SK-N-SH (cell line): ENCODE results near the gene CFAP65.

Experiments
- EP300 ChIP-seq, 2 experiments: IDR thresholded peaks; 2 replicates each; pipeline versions ENCODE4 v1.4.0 to v1.6.1; 2012; ENCODE audit warnings: borderline replicate concordance in 1 of 2, low read depth in 1 of 2, low read length in 1 of 2
- EZH2phosphoT487 ChIP-seq: fragments of 200-600 bp; sonication (generic); IDR thresholded peaks from 2 replicates; pipeline ENCODE4 v1.6.1; 2017; ENCODE audit warnings: low read depth, mixed run types, mild to moderate bottlenecking, antibody characterized with exemption, moderate library complexity, borderline replicate concordance
- POLR2AphosphoS5 ChIP-seq: IDR thresholded peaks from 2 replicates; pipeline ENCODE4 v1.6.1; 2012; ENCODE audit warnings: low read depth, low read length
- RCOR1 ChIP-seq: fragments of 150-350 bp; IDR thresholded peaks from 2 replicates; pipeline ENCODE4 v1.6.1; 2017; ENCODE audit warnings: antibody characterized with exemption, low read length
- TF ChIP-seq, protein P1 (sequence below): fragments of 200-600 bp; sonication (generic); IDR thresholded peaks from 2 replicates; pipeline ENCODE4 v1.6.1; 2017; ENCODE audit warnings: antibody characterized with exemption, mild to moderate bottlenecking, moderate library complexity
- TF ChIP-seq, protein P2 (sequence below): IDR thresholded peaks from 2 replicates; pipeline ENCODE4 v1.6.1; 2012; ENCODE audit warnings: mild to moderate bottlenecking, low read depth, low read length, moderate library complexity

DNA sequence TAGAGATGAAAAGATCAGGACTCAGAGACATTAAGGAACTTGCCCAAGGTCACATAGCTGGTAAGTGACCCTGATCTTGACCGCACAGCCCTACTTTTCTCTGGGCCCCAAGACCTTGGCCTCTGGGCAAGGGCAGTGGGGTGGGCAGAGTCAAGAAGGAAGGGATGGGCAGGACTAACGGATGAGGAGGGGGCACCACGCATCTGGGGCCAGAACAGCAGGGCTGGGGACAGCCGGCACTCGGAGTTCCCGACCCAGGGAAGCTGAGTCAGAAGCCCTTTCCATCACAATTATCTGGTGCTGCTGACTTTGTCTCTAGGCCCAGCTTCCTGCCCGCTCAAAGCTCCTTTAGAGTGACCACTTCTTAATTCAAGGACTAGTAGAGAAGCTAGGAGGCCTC, 14.4 kb downstream of the CFAP65 start:
- TF ChIP-seq POLR2AphosphoS5 (no peak), EP300 (IDR thresholded peaks at IDR 0.05; ENCODE audit: borderline replicate concordance in 1 of 2, low read depth in 1 of 2, low read length in 1 of 2) (no peak), RCOR1 (no peak), EZH2phosphoT487 (no peak)
- TF ChIP-seq, protein P1, sequence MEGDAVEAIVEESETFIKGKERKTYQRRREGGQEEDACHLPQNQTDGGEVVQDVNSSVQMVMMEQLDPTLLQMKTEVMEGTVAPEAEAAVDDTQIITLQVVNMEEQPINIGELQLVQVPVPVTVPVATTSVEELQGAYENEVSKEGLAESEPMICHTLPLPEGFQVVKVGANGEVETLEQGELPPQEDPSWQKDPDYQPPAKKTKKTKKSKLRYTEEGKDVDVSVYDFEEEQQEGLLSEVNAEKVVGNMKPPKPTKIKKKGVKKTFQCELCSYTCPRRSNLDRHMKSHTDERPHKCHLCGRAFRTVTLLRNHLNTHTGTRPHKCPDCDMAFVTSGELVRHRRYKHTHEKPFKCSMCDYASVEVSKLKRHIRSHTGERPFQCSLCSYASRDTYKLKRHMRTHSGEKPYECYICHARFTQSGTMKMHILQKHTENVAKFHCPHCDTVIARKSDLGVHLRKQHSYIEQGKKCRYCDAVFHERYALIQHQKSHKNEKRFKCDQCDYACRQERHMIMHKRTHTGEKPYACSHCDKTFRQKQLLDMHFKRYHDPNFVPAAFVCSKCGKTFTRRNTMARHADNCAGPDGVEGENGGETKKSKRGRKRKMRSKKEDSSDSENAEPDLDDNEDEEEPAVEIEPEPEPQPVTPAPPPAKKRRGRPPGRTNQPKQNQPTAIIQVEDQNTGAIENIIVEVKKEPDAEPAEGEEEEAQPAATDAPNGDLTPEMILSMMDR, result no peak
- TF ChIP-seq, protein P2, sequence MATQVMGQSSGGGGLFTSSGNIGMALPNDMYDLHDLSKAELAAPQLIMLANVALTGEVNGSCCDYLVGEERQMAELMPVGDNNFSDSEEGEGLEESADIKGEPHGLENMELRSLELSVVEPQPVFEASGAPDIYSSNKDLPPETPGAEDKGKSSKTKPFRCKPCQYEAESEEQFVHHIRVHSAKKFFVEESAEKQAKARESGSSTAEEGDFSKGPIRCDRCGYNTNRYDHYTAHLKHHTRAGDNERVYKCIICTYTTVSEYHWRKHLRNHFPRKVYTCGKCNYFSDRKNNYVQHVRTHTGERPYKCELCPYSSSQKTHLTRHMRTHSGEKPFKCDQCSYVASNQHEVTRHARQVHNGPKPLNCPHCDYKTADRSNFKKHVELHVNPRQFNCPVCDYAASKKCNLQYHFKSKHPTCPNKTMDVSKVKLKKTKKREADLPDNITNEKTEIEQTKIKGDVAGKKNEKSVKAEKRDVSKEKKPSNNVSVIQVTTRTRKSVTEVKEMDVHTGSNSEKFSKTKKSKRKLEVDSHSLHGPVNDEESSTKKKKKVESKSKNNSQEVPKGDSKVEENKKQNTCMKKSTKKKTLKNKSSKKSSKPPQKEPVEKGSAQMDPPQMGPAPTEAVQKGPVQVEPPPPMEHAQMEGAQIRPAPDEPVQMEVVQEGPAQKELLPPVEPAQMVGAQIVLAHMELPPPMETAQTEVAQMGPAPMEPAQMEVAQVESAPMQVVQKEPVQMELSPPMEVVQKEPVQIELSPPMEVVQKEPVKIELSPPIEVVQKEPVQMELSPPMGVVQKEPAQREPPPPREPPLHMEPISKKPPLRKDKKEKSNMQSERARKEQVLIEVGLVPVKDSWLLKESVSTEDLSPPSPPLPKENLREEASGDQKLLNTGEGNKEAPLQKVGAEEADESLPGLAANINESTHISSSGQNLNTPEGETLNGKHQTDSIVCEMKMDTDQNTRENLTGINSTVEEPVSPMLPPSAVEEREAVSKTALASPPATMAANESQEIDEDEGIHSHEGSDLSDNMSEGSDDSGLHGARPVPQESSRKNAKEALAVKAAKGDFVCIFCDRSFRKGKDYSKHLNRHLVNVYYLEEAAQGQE, result no peak
